ENCODE results near the gene ZCCHC12. TPM values are rescaled to one million over a fixed set of nuclear protein-coding genes. Genes with fewer than 3 reads are reported as not detected.
A peak's percentile ranks its signal among the peaks of the same experiment; 100 is the strongest.
"Not testable (repeated sequence)": the region's sequence is repeated elsewhere in the genome, so short reads cannot be mapped to it uniquely, and the experiment has no call there.

ZCCHC12 gene
- total RNA-seq, 1 experiment from 2014 or later: 0.10 TPM

DNA sequence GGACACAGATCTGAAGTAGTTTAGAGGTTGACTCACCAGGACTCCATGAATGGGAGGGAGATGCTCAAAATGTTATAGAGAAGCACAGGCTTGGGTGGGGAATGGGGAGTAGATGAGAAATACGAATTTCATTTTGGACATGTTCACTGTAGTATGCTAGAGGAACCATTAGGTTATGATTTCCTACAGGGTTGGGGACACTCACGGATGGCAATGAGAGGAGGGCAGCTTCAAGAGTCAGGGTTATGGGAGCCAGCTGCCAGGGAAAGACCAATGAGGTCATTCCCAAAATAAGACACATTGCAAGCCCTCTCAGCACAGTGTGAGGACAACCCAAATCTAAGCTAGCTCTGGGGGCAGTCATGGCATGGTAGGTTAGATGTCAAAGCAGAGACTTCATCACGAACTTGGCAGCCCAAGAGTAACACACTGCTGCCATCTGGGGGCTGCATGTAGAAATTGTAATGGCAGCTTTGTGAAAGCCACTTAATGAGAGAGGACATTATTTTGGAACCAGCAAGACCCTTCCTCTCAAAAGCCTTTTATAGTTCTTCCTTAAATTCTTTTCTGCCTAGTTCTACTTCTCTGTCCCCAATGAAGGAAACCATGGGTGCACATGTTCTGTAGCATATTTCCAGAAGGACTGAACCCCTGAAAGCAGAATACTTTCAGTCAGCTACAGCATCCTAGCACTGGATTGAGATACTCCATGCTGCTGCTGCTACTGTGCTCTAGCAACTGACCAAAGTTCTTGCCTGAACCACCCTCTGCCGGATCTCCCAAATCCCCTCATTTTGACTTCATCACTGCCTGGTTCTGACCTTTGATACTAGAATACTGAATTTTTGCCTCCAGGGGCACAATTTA, 16.2 kb upstream of the ZCCHC12 start:
- BruUV-seq (replicated peaks): no TSS peak
- intact Hi-C loops (cut with micrococcal nuclease; ENCODE audit: unreplicated experiment): loop anchor here (1.0 to 10.0 kb wide), 3 partner anchors 169 to 353 kb away; no protein-coding TSS in a partner anchor
- ChIA-PET CTCF (interaction anchor here (0.5 to 1.0 kb wide), 4 partner anchors 12 to 203 kb away, joined by 3 to 6 read pairs (median 3); no protein-coding TSS in a partner anchor), POLR2A (no interaction called here)
- peak; percentile 90 for ATAC-seq
- H3K4me3 ChIP-seq (ENCODE audit: low read depth in 2 of 2, low read length in 2 of 2): no peak overlapping the region
- no peaks in the 10 kb centered on the region for H3K9me3 ChIP-seq (ENCODE audit: control insufficient read depth, insufficient read depth, low read depth, low read length)
- no peaks in the 10 kb centered on the region for H3K36me3 ChIP-seq (ENCODE audit: control insufficient read depth, insufficient read depth, low read length)
- H3K27me3 ChIP-seq (ENCODE audit: control insufficient read depth, insufficient read depth, low read length): no peaks in the 10 kb centered on the region
- H3K27ac ChIP-seq (ENCODE audit: low read length): no peak overlapping the region
- DNase-seq (ENCODE audit: low read depth, low spot score): peak; percentile 24
- no peak for TF ChIP-seq POLR2AphosphoS5 (IDR thresholded peaks at IDR 0.05; ENCODE audit: low read depth, low read length)
- TF ChIP-seq, protein P1, sequence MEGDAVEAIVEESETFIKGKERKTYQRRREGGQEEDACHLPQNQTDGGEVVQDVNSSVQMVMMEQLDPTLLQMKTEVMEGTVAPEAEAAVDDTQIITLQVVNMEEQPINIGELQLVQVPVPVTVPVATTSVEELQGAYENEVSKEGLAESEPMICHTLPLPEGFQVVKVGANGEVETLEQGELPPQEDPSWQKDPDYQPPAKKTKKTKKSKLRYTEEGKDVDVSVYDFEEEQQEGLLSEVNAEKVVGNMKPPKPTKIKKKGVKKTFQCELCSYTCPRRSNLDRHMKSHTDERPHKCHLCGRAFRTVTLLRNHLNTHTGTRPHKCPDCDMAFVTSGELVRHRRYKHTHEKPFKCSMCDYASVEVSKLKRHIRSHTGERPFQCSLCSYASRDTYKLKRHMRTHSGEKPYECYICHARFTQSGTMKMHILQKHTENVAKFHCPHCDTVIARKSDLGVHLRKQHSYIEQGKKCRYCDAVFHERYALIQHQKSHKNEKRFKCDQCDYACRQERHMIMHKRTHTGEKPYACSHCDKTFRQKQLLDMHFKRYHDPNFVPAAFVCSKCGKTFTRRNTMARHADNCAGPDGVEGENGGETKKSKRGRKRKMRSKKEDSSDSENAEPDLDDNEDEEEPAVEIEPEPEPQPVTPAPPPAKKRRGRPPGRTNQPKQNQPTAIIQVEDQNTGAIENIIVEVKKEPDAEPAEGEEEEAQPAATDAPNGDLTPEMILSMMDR (IDR thresholded peaks at IDR 0.05): peak; percentile 79
- no peaks in the 10 kb centered on the region for H3K4me1 ChIP-seq (ENCODE audit: control insufficient read depth, insufficient read depth, low read length)
- in situ Hi-C loops (cut with HindIII; ENCODE audit: low pct_unique_long_range_greater_than_20kb, low sequenced_read_pairs): no loop called here

DNA sequence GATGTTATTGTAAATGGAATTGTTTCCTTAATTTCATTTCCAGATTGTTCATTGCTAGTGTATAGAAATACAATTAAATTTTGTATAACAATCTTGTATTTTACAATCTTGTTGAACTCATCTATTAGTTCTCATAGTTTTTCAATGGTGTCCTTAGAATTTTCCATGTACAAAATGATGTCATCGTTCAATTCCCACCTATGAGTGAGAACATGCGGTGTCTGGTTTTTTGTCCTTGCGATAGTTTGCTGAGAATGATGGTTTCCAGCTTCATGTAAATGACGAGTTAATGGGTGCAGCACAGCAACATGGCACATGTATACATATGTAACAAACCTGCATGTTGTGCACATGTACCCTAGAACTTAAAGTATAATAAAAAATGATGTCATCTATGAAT, 6.4 kb upstream of the ZCCHC12 start:
- in situ Hi-C loops (cut with HindIII; ENCODE audit: low pct_unique_long_range_greater_than_20kb, low sequenced_read_pairs); ATAC-seq; H3K9me3 ChIP-seq (ENCODE audit: control insufficient read depth, insufficient read depth, low read depth, low read length); POLR2A ChIA-PET; CTCF ChIA-PET; BruUV-seq (replicated peaks); H3K4me1 ChIP-seq (ENCODE audit: control insufficient read depth, insufficient read depth, low read length); intact Hi-C loops (cut with micrococcal nuclease; ENCODE audit: unreplicated experiment); H3K27ac ChIP-seq (ENCODE audit: low read length); H3K27me3 ChIP-seq (ENCODE audit: control insufficient read depth, insufficient read depth, low read length); H3K36me3 ChIP-seq (ENCODE audit: control insufficient read depth, insufficient read depth, low read length); DNase-seq (ENCODE audit: low read depth, low spot score); H3K4me3 ChIP-seq (ENCODE audit: low read depth in 2 of 2, low read length in 2 of 2): not testable (repeated sequence)

DNA sequence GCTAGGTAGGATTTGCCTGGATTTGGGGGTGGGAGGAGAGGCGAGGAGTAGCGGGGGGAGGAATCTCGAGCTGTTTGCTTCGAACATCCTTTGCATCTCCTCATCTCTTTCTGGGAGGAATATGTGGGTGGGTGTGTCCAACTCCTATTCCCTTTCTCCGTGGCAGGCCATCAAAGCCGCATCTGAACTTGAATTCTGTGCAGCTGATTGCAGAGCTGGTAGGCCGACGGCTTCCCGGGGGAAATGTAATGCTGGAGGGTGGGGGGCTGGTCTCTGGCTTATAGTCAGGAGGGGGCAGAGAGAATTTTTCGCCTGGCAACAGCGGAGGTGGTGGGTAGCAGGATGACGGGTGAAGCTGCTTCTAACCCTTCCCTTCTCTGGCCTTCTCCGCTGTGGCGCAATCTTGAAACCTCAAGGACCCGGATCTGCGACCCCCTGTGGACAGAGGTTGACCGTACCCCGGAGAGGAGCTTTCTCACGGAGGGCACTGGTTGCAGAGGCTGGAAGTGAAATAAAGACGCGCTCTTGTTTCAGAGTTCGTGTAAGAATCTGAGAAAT, 628 bp downstream of the ZCCHC12 start:
- peaks cover 20% of the 10 kb centered on the region for H3K27me3 ChIP-seq (ENCODE audit: control insufficient read depth, insufficient read depth, low read length)
- no peak for DNase-seq (ENCODE audit: low read depth, low spot score)
- no TSS peak for BruUV-seq (replicated peaks)
- no peaks in the 10 kb centered on the region for H3K9me3 ChIP-seq (ENCODE audit: control insufficient read depth, insufficient read depth, low read depth, low read length)
- POLR2A ChIA-PET: no interaction called here
- CTCF ChIA-PET: interaction anchor here (0.6 kb wide), 1 partner anchor 11 kb away, joined by 3 read pairs; no protein-coding TSS in a partner anchor
- in situ Hi-C loops (cut with HindIII; ENCODE audit: low pct_unique_long_range_greater_than_20kb, low sequenced_read_pairs) (no loop called here), intact Hi-C loops (cut with micrococcal nuclease; ENCODE audit: unreplicated experiment) (no loop called here)
- TF ChIP-seq, protein P1 (IDR thresholded peaks at IDR 0.05): no peak
- TF ChIP-seq SIN3A (IDR thresholded peaks at IDR 0.05; ENCODE audit: borderline replicate concordance, insufficient read depth, low read depth, low read length) (no peak), TCF7L2 (IDR thresholded peaks at IDR 0.05; ENCODE audit: low read depth, low read length) (no peak), POLR2AphosphoS5 (IDR thresholded peaks at IDR 0.05; ENCODE audit: low read depth, low read length) (no peak)
- TF ChIP-seq, protein P2, sequence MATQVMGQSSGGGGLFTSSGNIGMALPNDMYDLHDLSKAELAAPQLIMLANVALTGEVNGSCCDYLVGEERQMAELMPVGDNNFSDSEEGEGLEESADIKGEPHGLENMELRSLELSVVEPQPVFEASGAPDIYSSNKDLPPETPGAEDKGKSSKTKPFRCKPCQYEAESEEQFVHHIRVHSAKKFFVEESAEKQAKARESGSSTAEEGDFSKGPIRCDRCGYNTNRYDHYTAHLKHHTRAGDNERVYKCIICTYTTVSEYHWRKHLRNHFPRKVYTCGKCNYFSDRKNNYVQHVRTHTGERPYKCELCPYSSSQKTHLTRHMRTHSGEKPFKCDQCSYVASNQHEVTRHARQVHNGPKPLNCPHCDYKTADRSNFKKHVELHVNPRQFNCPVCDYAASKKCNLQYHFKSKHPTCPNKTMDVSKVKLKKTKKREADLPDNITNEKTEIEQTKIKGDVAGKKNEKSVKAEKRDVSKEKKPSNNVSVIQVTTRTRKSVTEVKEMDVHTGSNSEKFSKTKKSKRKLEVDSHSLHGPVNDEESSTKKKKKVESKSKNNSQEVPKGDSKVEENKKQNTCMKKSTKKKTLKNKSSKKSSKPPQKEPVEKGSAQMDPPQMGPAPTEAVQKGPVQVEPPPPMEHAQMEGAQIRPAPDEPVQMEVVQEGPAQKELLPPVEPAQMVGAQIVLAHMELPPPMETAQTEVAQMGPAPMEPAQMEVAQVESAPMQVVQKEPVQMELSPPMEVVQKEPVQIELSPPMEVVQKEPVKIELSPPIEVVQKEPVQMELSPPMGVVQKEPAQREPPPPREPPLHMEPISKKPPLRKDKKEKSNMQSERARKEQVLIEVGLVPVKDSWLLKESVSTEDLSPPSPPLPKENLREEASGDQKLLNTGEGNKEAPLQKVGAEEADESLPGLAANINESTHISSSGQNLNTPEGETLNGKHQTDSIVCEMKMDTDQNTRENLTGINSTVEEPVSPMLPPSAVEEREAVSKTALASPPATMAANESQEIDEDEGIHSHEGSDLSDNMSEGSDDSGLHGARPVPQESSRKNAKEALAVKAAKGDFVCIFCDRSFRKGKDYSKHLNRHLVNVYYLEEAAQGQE (IDR thresholded peaks at IDR 0.05; ENCODE audit: insufficient read depth in 1 of 2, low read depth in 2 of 2, low read length in 1 of 2): no peak
- no peak overlapping the region for H3K27ac ChIP-seq (ENCODE audit: low read length)
- ATAC-seq: peak; percentile 33
- no peaks in the 10 kb centered on the region for H3K36me3 ChIP-seq (ENCODE audit: control insufficient read depth, insufficient read depth, low read length)
- H3K4me1 ChIP-seq (ENCODE audit: control insufficient read depth, insufficient read depth, low read length): peaks cover 10% of the 10 kb centered on the region; the same call in 1 of the 2 replicates
- peak overlapping the region; percentile 30 to 52 for H3K4me3 ChIP-seq (ENCODE audit: low read depth in 2 of 2, low read length in 2 of 2)

All from Panc1 (cell line).